OCI-LY1 (cell line): ENCODE measurements around the gene FAU.

Experiments
- CTCF ChIP-seq: fragments of 200-600 bp; sonication (generic), shearing (Covaris generic); IDR thresholded peaks from 2 replicates; pipeline ENCODE4 v1.5.1; 2017; ENCODE audit warnings: mild to moderate bottlenecking, antibody characterized with exemption, low read length, moderate library complexity, mixed read lengths
- EZH2 ChIP-seq: fragments of 200-600 bp; sonication (generic), shearing (Covaris generic); IDR thresholded peaks from 2 replicates; pipeline ENCODE4 v1.8.0; 2017; ENCODE audit warnings: borderline replicate concordance, mixed run types, mild to moderate bottlenecking, antibody characterized with exemption, low read length, moderate library complexity, mixed read lengths

- TF ChIP-seq CTCF (no peak), EZH2 (no peak)
Observed at GRCh38 chr11:65111744-65112545, 10.0 kb downstream of the FAU start, which contains the start of gene TM7SF2.
